ENCODE data around the gene LSM14B.

LSM14B gene

DNA sequence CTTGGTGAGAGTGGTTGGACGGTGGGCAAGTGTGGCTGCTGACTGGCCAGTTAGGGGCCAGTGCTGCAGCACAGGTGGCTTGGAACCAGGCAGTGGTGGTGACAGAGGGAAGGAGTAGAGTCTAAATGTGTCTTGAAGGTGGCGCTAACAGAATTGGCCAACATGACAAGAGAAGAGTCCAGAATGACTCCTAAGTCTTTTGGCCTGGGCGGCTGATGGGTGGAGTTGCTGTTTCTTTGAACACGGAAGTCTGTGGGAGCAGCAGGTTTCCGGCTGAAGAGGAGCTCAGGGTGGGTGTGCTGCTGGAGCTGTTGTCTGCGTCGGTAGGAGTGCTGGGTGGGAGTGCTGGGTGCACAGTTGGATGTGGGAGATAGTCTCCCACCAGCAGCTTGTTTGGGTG lies 10.1 kb downstream of the LSM14B start:
- H3K4me3 ChIP-seq (ENCODE audit: low read depth, low read length): no peak overlapping the region
- TF ChIP-seq, protein P1, sequence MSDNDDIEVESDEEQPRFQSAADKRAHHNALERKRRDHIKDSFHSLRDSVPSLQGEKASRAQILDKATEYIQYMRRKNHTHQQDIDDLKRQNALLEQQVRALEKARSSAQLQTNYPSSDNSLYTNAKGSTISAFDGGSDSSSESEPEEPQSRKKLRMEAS (IDR thresholded peaks at IDR 0.05; ENCODE audit: low read depth, low read length): no peak
- TF ChIP-seq POLR2A (IDR thresholded peaks at IDR 0.05; ENCODE audit: extremely low read depth, insufficient read length): no peak
- TF ChIP-seq MYC (IDR thresholded peaks at IDR 0.05; ENCODE audit: low read depth, low read length): no peak
- no peak for TF ChIP-seq CTCF (IDR thresholded peaks at IDR 0.05; ENCODE audit: low read depth, low read length)
- no peak for DNase-seq (ENCODE audit: low read depth)

DNA sequence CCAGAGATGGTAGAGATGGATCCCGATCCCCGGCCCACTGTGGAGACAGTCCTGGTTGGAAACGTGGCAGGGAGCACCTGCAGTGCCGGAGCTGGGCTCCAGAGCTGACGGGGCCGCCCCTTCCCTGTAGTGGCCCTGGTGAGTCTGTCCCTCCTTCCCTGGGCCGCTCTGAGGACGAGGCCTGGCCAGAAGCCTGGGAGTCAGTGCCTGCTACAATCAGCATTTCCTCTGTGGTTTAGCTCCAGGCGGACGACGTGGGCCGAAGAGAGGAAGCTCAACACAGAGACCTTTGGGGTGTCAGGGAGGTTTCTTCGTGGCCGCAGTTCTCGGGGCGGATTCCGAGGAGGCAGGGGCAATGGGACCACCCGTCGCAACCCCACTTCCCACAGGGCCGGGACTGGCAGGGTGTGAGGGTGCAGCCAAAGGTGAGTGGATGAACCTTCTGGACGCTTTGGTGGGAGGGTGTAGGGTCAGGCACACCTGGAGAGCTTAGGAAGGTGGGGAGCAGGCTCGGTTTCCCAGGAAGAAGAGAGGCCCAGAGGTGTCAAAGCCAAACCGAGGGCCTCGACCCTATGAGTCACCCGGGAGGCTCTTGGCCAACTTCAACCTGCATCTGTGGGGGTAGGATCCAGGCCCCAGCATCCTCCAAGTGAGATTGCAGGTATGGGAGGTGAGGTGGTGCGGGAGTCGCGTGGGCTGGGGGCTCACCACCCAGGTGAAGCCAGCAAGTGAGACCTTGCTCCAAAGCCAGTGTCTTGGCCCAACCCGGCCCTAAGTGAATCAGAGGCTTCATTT lies 11.0 kb downstream of the LSM14B start:
- H3K4me3 ChIP-seq (ENCODE audit: low read depth, low read length): no peak overlapping the region
- no peak for TF ChIP-seq POLR2A (IDR thresholded peaks at IDR 0.05; ENCODE audit: extremely low read depth, insufficient read length)
- no peak for TF ChIP-seq CTCF (IDR thresholded peaks at IDR 0.05; ENCODE audit: low read depth, low read length)
- no peak for DNase-seq (ENCODE audit: low read depth)

DNA sequence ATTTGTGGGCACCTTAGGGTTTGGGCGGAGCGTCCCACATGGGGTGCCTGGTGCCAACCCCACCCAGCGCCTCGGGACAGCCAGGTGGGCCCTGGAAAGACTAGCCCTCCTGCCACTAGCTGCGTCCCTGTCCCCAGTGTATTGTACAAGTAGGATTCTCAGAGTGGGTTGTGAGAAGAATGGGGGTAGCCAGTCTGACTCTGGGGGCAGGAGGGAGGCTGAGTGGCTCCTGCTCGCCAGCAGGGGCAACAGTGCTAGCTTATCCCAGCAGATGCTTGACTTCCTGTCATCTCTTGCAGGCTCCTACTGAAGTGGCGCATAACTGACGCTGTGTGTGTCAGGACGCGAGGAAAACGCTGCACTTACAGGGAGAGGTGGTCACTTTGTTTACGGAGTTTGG lies 11.6 kb downstream of the LSM14B start:
- peak; percentile 51 for DNase-seq (ENCODE audit: low read depth)
- TF ChIP-seq MYC (IDR thresholded peaks at IDR 0.05; ENCODE audit: low read depth, low read length): no peak
- TF ChIP-seq, protein P1 (IDR thresholded peaks at IDR 0.05; ENCODE audit: low read depth, low read length): no peak
- peak; percentile 32 for TF ChIP-seq CTCF (IDR thresholded peaks at IDR 0.05; ENCODE audit: low read depth, low read length)
- H3K4me3 ChIP-seq (ENCODE audit: low read depth, low read length): no peak overlapping the region

DNA sequence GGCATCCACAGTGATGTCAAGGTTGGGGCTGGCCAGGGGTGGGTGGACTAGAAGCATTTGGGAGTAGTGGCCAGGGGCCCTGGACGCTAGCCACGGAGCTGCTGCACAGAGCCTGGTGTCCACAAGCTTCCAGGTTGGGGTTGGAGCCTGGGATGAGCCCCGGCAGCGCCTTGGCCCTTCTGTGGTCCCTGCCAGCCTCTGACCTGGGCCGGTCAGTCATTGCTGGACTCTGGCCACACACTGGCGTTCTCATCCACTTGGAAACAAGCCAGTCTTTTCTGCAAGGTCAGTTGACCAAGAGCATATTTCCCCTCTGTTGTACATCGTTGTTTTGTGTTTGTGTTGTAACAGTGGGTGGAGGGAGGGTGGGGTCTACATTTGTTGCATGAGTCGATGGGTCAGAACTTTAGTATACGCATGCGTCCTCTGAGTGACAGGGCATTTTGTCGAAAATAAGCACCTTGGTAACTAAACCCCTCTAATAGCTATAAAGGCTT lies 12.5 kb downstream of the LSM14B start:
- DNase-seq (ENCODE audit: low read depth): no peak
- H3K4me3 ChIP-seq (ENCODE audit: low read depth, low read length): no peak overlapping the region
- peak; percentile 3 for TF ChIP-seq POLR2A (IDR thresholded peaks at IDR 0.05; ENCODE audit: extremely low read depth, insufficient read length)
- TF ChIP-seq MYC (IDR thresholded peaks at IDR 0.05; ENCODE audit: low read depth, low read length): no peak
- TF ChIP-seq, protein P1 (IDR thresholded peaks at IDR 0.05; ENCODE audit: low read depth, low read length): no peak

- no peak overlapping the region for H3K4me3 ChIP-seq (ENCODE audit: low read depth, low read length)
- TF ChIP-seq MYC (IDR thresholded peaks at IDR 0.05; ENCODE audit: low read depth, low read length) (no peak), POLR2A (IDR thresholded peaks at IDR 0.05; ENCODE audit: extremely low read depth, insufficient read length) (no peak), CTCF (IDR thresholded peaks at IDR 0.05; ENCODE audit: low read depth, low read length) (no peak)
- TF ChIP-seq, protein P1 (IDR thresholded peaks at IDR 0.05; ENCODE audit: low read depth, low read length): no peak
- no peak for DNase-seq (ENCODE audit: low read depth)
These were observed 13.4 kb downstream of the LSM14B start for GRCh38 chr20:62135573-62136266.
